Stimulated activated CD4-positive, alpha-beta T cell treated with anti-CD3 and anti-CD28 coated beads, Interleukin-1b, Interleukin-23, amount 100 ng/mL, for 24 hours (primary cell): ENCODE data around the gene DTYMK.

ENCODE experiments used
- DNase-seq, 4 experiments: peaks; one replicate each; pipeline ENCODE4 v3.0.0-alpha.2; 2020; ENCODE audit warnings: low read depth in 4 of 4, low spot score in 1 of 4

Gene DTYMK

GRCh38 chr2:241708879-241709278, 22.3 kb upstream of the DTYMK start:
- no peak for DNase-seq

DNA sequence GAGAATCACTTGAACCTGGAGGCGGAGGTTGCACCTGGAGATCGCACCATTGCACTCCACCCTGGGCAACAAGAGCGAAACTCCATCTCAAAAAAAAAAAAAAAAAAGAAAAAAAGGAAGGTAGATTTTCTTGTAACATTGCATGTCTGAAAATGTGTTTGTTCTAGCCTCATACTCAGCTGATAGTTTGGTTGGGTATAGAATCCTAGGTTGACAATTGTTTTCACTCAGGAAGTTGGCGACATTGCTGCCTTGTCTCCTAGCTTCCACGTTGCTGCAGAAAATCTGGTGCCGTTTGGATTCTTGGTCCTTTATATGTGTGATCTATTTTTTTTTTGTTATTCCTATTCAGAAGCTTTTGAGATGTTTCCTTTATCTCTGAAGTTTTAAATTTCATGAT, 19.9 kb upstream of the DTYMK start:
- no peak for DNase-seq

GRCh38 chr2:241703032-241703604, 16.5 kb upstream of the DTYMK start:
- DNase-seq: no peak

GRCh38 chr2:241702155-241703031, 15.8 kb upstream of the DTYMK start:
- peak; percentile 69 to 88 (median 86) for DNase-seq

DNA sequence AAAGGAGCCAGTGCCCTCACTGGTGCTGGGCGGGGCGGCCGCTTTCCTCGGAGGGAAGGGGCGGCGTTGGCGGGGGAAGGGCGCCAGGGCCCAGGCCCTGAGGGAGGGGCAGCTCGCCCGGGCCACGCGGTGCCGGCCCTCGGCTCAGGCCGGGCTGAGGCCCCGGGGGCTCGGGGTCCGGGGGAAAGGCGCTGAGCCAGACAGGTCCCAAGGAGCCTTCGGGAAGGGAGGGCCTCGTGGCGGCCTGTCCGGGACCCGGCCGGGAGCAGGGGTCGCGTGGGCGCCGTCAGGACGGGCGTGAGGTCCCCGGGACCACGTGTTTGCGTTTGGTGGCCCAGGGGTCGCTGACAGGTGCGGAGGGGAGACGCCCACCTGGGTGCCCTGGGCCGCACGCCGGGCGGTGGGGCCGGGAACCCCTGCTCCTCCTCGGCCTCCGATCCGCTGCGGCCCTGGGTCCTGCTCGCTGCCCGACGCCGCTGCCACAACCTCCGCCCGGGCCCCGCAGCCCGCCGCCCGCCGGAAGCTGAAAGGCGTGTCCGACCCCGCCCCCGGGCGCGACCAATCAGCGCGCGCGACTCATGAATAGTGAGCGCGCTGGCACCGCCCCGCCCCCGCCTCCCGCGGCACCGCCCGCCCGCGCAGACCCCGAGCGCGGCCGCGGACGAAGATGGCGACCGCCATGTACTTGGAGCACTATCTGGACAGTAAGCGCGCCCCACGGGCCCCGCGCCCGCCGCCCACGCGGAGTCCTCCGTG, 15.0 kb upstream of the DTYMK start, which contains the start of gene ING5:
TSS of gene ING5 (plus strand) at position 641 of the 756 bp plus-strand sequence. CDS start at position 668, 27 bp downstream.
- DNase-seq: peak; percentile 95 to 98 (median 96)

- no peak for DNase-seq
These were observed 14.5 kb upstream of the DTYMK start for GRCh38 chr2:241701149-241701398.

GRCh38 chr2:241695651-241696050, 9.0 kb upstream of the DTYMK start:
- no peak for DNase-seq

DNA sequence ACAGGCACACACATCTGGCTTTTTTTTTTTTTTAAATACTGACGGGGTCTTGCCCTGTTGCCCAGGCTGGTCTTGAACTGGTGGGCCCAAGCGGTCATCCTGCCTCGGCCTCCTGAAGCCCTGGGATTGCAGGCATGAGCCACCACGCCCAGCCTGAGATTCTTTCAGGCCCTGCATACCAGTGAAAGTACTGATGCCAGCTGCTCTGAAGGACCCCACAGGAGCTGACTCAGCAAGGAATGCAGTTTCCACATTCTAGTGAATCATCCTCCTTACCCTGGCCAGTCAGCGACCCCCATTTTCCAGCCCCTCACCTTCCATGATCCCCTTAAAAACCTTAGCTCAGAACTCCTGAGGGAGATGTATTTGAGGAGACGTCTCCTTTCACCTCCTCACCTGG, 5.8 kb upstream of the DTYMK start:
- DNase-seq: no peak

DNA sequence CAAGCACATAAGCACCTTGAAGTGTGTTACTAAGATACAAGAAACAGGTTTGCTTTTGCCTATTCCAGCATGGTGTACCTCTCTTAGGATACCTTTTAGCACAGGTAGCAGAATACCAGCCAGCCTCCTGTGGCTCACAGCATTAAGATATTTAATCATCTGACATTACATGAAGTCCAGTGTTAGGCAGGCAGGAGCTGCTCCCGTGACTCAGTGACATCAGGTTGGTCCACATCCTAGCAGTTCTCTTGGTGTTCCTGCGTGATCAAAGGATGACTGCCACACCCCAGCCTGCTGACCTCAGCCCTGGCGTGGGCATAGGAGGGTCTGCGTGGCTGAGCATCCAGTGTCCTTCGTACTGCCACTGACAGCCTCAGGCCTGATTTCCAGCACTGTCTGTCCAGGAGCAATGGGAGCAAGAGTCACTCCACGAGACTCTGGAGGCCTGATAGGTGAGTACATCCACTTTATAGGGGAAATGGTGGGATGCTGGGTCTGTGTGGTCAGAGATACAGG, 3.6 kb upstream of the DTYMK start:
- DNase-seq: no peak

DNA sequence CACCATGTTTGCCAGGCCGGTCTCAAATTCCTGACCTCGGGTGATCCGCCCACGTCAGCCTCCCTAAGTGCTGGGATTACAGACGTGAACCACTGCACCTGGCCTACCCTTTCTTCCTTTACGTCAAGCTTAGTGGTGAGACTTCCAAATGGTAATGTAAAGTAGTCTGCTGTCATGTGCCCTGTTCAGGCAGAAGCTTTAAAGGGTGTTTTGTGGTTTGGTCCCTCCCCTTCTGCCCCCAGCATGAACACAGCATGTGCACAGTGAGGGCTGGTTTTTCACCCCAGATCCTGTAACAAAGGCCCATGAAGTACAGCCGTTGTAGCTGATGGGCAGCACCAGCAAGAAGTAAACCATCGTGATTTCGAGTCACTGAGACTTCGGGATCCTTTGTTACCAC, 2.7 kb upstream of the DTYMK start:
- DNase-seq: no peak

DNA sequence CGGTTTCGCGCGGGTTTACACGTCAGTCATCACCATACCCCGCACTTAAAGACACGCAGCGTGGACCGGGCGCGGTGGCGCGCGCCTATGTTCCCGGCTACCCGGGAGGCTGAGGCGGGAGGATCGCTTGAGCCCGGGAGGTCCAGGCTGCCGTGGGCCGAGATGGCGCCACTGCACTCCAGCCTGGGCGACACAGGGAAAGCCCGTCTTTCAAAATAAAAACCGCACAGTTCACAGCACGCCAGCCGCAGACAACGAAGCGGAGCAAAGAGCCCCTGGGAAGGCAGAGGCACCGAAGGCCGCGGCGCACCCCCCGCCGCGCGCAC, 328 bp downstream of the DTYMK start:
- DNase-seq: no peak

GRCh38 chr2:241680827-241681599, 5.6 kb downstream of the DTYMK start:
- no peak for DNase-seq

- DNase-seq: no peak
These were observed 6.6 kb downstream of the DTYMK start for GRCh38 chr2:241680044-241680443.

GRCh38 chr2:241678784-241679540, 7.7 kb downstream of the DTYMK start:
- DNase-seq: no peak

DNA sequence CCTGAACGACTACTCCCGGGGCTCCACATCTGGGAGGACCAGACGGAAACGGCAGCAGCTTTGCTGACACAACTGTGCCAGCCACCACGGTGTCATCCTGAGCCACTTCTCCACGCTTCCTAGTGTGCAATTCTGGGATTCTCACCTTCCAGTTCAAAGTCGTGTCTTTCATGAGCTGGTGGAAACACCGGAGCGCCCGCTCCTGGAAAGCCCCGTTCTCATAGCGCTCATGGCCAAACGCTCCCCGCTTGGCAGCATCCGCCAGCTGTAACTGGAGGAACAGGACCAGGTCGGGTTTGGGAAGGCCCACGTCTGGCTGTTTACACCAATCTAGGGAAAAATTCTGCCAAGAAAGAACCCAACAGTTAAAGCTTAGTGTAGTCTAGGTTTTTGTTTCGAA, 8.3 kb downstream of the DTYMK start:
- DNase-seq: no peak

GRCh38 chr2:241677392-241677791, 9.2 kb downstream of the DTYMK start:
- no peak for DNase-seq

DNA sequence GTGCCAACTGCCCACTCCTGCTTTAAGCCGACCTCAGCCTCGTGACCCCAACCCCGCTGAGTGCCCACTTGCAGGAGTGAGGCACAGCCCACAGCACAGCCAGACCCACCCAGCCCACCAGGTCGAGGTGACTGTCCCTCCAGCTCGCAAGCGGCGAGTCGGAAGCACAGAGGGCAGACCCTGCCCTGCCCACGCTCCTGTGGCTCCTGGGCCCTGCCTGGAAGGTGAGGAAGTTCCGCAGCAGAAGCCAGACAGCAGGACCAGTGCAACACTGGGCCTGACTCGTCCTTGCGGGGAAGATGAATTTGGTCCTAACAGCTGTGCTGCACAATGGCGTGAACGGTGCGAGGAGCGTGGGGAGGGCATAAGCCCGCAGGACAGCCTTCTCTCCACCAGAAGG, 9.9 kb downstream of the DTYMK start:
- DNase-seq: no peak

DNA sequence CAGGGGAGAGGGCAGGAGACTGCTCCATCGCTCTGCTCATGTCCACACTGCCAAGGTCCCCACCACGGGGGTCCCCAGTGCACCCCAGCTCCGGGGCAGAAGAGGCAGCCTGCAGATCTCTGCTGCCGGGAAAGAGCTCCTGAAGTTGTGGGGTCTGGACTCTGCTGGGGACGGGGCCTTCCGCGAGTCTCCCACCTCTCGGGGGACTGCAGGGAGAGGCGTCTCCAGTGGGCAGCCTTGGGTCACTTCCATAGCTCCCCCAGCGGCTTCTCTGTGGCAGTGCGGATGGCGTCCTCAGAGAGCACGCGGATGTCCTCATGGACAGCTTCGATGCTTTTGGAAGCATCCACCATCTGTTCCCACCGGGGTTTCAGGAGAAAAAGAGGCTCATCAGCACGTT, 10.7 kb downstream of the DTYMK start:
- no peak for DNase-seq

- no peak for DNase-seq
These were observed 12.6 kb downstream of the DTYMK start for GRCh38 chr2:241673797-241674725.
